Left lung (tissue), 10 donors: ENCODE data around the gene INTS12. TPM values are rescaled to one million over a fixed set of nuclear protein-coding genes. Genes with fewer than 3 reads are reported as not detected.

Experiments used
- ATAC-seq: fragments of 200-7000 bp; cut with Tn5 transposase; one replicate; pipeline ENCODE4 v1.9.1; 2020; ENCODE audit warnings: moderate library complexity
- DNase-seq, 4 donors: peaks; one replicate each; pipeline ENCODE4 v3.0.0-alpha.2; 2013 to 2020
- H3K27ac ChIP-seq, 2 donors: fragments of 200-600 bp; sonication (generic) in 1 of 2; one replicate each; pipeline versions ENCODE4 v1.5.0 to v1.8.0; 2020 to 2021
- H3K27me3 ChIP-seq, 2 donors: fragments of 200-600 bp; sonication (generic) in 1 of 2; one replicate each; pipeline versions ENCODE4 v1.5.0 to v1.8.0; 2020 to 2021
- H3K36me3 ChIP-seq, 2 donors: fragments of 200-600 bp; sonication (generic) in 1 of 2; one replicate each; pipeline versions ENCODE4 v1.5.0 to v1.8.0; 2020 to 2021
- H3K4me1 ChIP-seq, 2 donors: fragments of 200-600 bp; one replicate each; pipeline ENCODE4 v1.8.0; 2021
- H3K4me3 ChIP-seq, 2 donors: fragments of 200-600 bp; sonication (generic) in 1 of 2; one replicate each; pipeline versions ENCODE4 v1.5.0 to v1.8.0; 2020 to 2021; ENCODE audit warnings: mild to moderate bottlenecking in 1 of 2
- H3K9me3 ChIP-seq, 2 donors: fragments of 200-600 bp; sonication (generic) in 1 of 2; one replicate each; pipeline versions ENCODE4 v1.5.0 to v1.8.0; 2020 to 2021
- CTCF ChIP-seq, 2 donors: fragments of 200-600 bp; sonication (generic) in 1 of 2; IDR thresholded peaks; one replicate each; pipeline versions ENCODE4 v1.5.0 to v1.8.0; 2021; ENCODE audit warnings: antibody characterized with exemption in 2 of 2
- intact Hi-C, 2 donors: fragments of 100-400 bp; cut with DNase I; formaldehyde crosslinking; loops; one replicate each; pipeline versions ENCODE4 v1.11.2 to v1.14.2; 2022
- polyA plus RNA-seq, 6 donors: library from polyadenylated mRNA; unstranded; fragments of 120-200 nt; gene quantifications; one replicate each; pipeline ENCODE4 v1.2.1, GENCODE V29; 2013; ENCODE audit not compliant: insufficient read length in 6 of 6
- total RNA-seq, 2 donors: library from RNA; stranded (reverse); fragmentation: NEBNext Ultra II Directional; extraction: Animal tissue kit (Norgen Biotek cat#: 25700); gene quantifications; one replicate each; pipeline ENCODE4 v1.2.1, GENCODE V29; 2021
- donor health status: DM: no; HTN: yes; CAD: no.
- donor health status: DM: no; HTN: no; CAD: no.

The INTS12 gene
- total and polyA plus RNA-seq, 8 donors: 14.9 to 39.1 (median 34.1) TPM

DNA sequence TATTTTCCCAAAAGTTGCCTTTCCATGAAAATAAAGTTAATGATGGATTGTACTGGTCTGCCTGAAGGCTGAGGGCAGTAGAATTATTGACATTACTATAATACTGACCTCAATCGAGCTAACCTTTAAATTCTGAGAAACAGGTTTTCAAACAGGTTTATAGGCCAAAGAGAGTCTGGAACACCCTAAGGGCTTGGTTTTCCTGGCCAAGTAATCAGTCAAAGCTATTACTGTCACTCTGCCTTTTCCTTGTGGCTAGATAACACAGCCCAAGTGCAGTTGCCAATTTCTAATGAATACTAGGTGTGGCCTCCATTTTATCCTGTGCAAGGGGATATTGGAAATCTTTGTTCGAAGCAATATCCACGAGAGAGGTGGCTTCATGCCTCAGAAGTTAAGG, 75.2 kb downstream of the INTS12 start:
- ATAC-seq (peak; percentile 66), DNase-seq (no peak)
- intact Hi-C loops: no loop called here
- Histone ChIP-seq H3K36me3 (no peaks in the 10 kb centered on the region), H3K4me1 (peaks cover 4 to 26% of the 10 kb centered on the region in 2 donors), H3K27ac (no peak overlapping the region), H3K27me3 (no peaks in the 10 kb centered on the region), H3K4me3 (no peak overlapping the region), H3K9me3 (no peaks in the 10 kb centered on the region)
- no peak for TF ChIP-seq CTCF (IDR thresholded peaks at IDR 0.05)

Other genes with a start within 250 kb of the INTS12 start
- gene PPA2, start 234.6 kb downstream of the INTS12 start, total RNA-seq: 10 to 100 TPM; 75.3 to 76.9 TPM
- 100 to 1,000 TPM in 1 of 6 donors, 10 to 100 TPM in 5; 85.0 to 102 (median 88.6) TPM for gene PPA2, start 234.6 kb downstream of the INTS12 start, polyA plus RNA-seq
- 10 to 100 TPM; 12.0 to 12.1 TPM for gene ARHGEF38, start 156.1 kb downstream of the INTS12 start, total RNA-seq
- 1 to 10 TPM; 5.0 to 9.3 (median 7.9) TPM for gene ARHGEF38, start 156.1 kb downstream of the INTS12 start, polyA plus RNA-seq
- gene GSTCD, start 95 bp upstream of the INTS12 start, total RNA-seq: 10 to 100 TPM; 10.8 to 14.5 TPM
- 10 to 100 TPM; 12.1 to 16.9 (median 16.1) TPM for gene GSTCD, start 95 bp upstream of the INTS12 start, polyA plus RNA-seq
- gene NPNT, start 186.8 kb upstream of the INTS12 start, total RNA-seq: 100 to 1,000 TPM; 119 to 380 TPM
- 100 to 1,000 TPM in 2 of 6 donors, 10 to 100 TPM in 4; 56.9 to 107 (median 85.6) TPM for gene NPNT, start 186.8 kb upstream of the INTS12 start, polyA plus RNA-seq